Measurements from ENCODE around the gene TEK.
"Not testable (repeated sequence)": the region's sequence is repeated elsewhere in the genome, so short reads cannot be mapped to it uniquely, and the experiment has no call there.

Gene TEK

GRCh38 chr9:27108981-27109541 lies at the start of gene TEK:
Gene TEK, plus strand, starts transcription at chr9:27109225. Its CDS starts 366 bp downstream, at chr9:27109591.
- DNase-seq, result no peak

GRCh38 chr9:27059412-27059811 lies 49.6 kb upstream of the TEK start:
- no peak for DNase-seq

- no peak for DNase-seq
These were observed 49.1 kb upstream of the TEK start for GRCh38 chr9:27059907-27060306.

- no peak for DNase-seq
These were observed 43.7 kb upstream of the TEK start for GRCh38 chr9:27065288-27065687.

- no peak for DNase-seq
These were observed 34.9 kb upstream of the TEK start for GRCh38 chr9:27073841-27074728.

- DNase-seq, result no peak
These were observed 30.3 kb upstream of the TEK start for GRCh38 chr9:27078685-27079084.

- no peak for DNase-seq
These were observed 23.6 kb upstream of the TEK start for GRCh38 chr9:27085456-27085855.

- no peak for DNase-seq
These were observed 22.0 kb upstream of the TEK start for GRCh38 chr9:27086818-27087680.

- DNase-seq, result no peak
These were observed 20.0 kb upstream of the TEK start for GRCh38 chr9:27088981-27089380.

GRCh38 chr9:27089706-27090105 lies 19.3 kb upstream of the TEK start:
- no peak for DNase-seq

GRCh38 chr9:27090231-27090630 lies 18.8 kb upstream of the TEK start:
- no peak for DNase-seq

- no peak for DNase-seq
These were observed 18.3 kb upstream of the TEK start for GRCh38 chr9:27090711-27091110.

GRCh38 chr9:27092496-27092895 lies 16.5 kb upstream of the TEK start:
- not testable (repeated sequence) for DNase-seq

- DNase-seq, result not testable (repeated sequence)
These were observed 15.5 kb upstream of the TEK start for GRCh38 chr9:27093384-27094067.

GRCh38 chr9:27094640-27095298 lies 14.3 kb upstream of the TEK start:
- DNase-seq, result no peak

- no peak for DNase-seq
These were observed 1.8 kb upstream of the TEK start for GRCh38 chr9:27107241-27107640.

GRCh38 chr9:27109621-27110020 lies 596 bp downstream of the TEK start:
- DNase-seq, result no peak

- DNase-seq, result no peak
These were observed 1.2 kb downstream of the TEK start for GRCh38 chr9:27110181-27110580.

- no peak for DNase-seq
These were observed 3.2 kb downstream of the TEK start for GRCh38 chr9:27112235-27112634.

- DNase-seq, result no peak
These were observed 8.6 kb downstream of the TEK start for GRCh38 chr9:27117489-27118135.

GRCh38 chr9:27118916-27119315 lies 9.9 kb downstream of the TEK start:
- no peak for DNase-seq

GRCh38 chr9:27124151-27124550 lies 15.1 kb downstream of the TEK start:
- no peak for DNase-seq

Data from activated CD8-positive, alpha-beta memory T cell treated with anti-CD3 and anti-CD28 coated beads for 24 hours (primary cell).